Astrocyte (in vitro differentiated cells and primary cell): ENCODE results near the gene STUM. TPM values are rescaled to one million over a fixed set of nuclear protein-coding genes. Genes with fewer than 3 reads are reported as not detected.

ENCODE experiments used
- DNase-seq: peaks from one replicate; pipeline ENCODE4 v3.0.0-alpha.2; 2010; ENCODE audit warnings: low read depth
- FAIRE-seq: peaks from 2 replicates; lab custom pipeline; 2011; peaks lifted over from hg19 to GRCh38; lab: Jason Lieb, UNC
- H2AFZ ChIP-seq: 2 replicates; pipeline ENCODE4 v1.6.0; 2012; ENCODE audit warnings: low read depth, low read length, inconsistent platforms
- H3K27ac ChIP-seq: 2 replicates; pipeline ENCODE4 v1.5.1; 2011; ENCODE audit warnings: low read depth, low read length, inconsistent platforms
- H3K27me3 ChIP-seq: 2 replicates; pipeline ENCODE4 v1.6.0; 2011; ENCODE audit warnings: low read length, inconsistent platforms; ENCODE audit not compliant: insufficient read depth
- H3K36me3 ChIP-seq: 2 replicates; pipeline ENCODE4 v1.5.1; 2011; ENCODE audit warnings: low read length, inconsistent platforms; ENCODE audit not compliant: insufficient read depth
- H3K4me1 ChIP-seq: 2 replicates; pipeline ENCODE4 v1.5.1; 2011; ENCODE audit warnings: low read length, inconsistent platforms; ENCODE audit not compliant: insufficient read depth
- H3K4me2 ChIP-seq: 2 replicates; pipeline ENCODE4 v1.6.0; 2012; ENCODE audit warnings: low read length, inconsistent platforms
- H3K4me3 ChIP-seq: 2 replicates; pipeline ENCODE4 v1.5.1; 2011; ENCODE audit warnings: low read depth, mild to moderate bottlenecking, low read length, inconsistent platforms; ENCODE audit not compliant: insufficient read depth
- H3K79me2 ChIP-seq: 2 replicates; pipeline ENCODE4 v1.6.0; 2012; ENCODE audit warnings: mild to moderate bottlenecking, low read length, inconsistent platforms; ENCODE audit not compliant: insufficient read depth
- H3K9ac ChIP-seq: 2 replicates; pipeline ENCODE4 v1.6.0; 2012; ENCODE audit warnings: mild to moderate bottlenecking, low read length, inconsistent platforms
- H3K9me3 ChIP-seq: 2 replicates; pipeline ENCODE4 v1.5.1; 2012; ENCODE audit warnings: low read depth, mild to moderate bottlenecking, low read length, inconsistent platforms; ENCODE audit not compliant: insufficient read depth
- H4K20me1 ChIP-seq: 2 replicates; pipeline ENCODE4 v1.6.0; 2012; ENCODE audit warnings: low read length, inconsistent platforms; ENCODE audit not compliant: insufficient read depth
- H3K27ac Mint-ChIP-seq: one replicate; pipeline ENCODE4 v1.8.0; 2021; ENCODE audit warnings: mild to moderate bottlenecking, mixed read lengths; ENCODE audit not compliant: unreplicated experiment
- H3K27me3 Mint-ChIP-seq: one replicate; pipeline ENCODE4 v1.8.0; 2021; ENCODE audit warnings: low read depth, mixed read lengths; ENCODE audit not compliant: unreplicated experiment
- H3K36me3 Mint-ChIP-seq: one replicate; pipeline ENCODE4 v1.8.0; 2021; ENCODE audit warnings: low read depth, mixed read lengths; ENCODE audit not compliant: unreplicated experiment
- H3K4me1 Mint-ChIP-seq: one replicate; pipeline ENCODE4 v1.8.0; 2021; ENCODE audit warnings: low read depth, mixed read lengths; ENCODE audit not compliant: unreplicated experiment
- H3K4me3 Mint-ChIP-seq: one replicate; pipeline ENCODE4 v1.8.0; 2021; ENCODE audit warnings: mild to moderate bottlenecking, moderate library complexity, mixed read lengths; ENCODE audit not compliant: unreplicated experiment
- H3K9me3 Mint-ChIP-seq: one replicate; pipeline ENCODE4 v1.8.0; 2021; ENCODE audit warnings: mild to moderate bottlenecking, mixed read lengths; ENCODE audit not compliant: unreplicated experiment
- CTCF ChIP-seq: IDR thresholded peaks from 2 replicates; pipeline ENCODE4 v1.5.1; 2011; ENCODE audit warnings: low read depth, mild to moderate bottlenecking, inconsistent platforms, low read length, moderate library complexity; ENCODE audit not compliant: insufficient read depth
- EZH2 ChIP-seq: IDR thresholded peaks from 2 replicates; pipeline ENCODE4 v1.6.1; 2012; ENCODE audit warnings: mild to moderate bottlenecking, low read length, inconsistent platforms; ENCODE audit not compliant: insufficient read depth
- total RNA-seq: library from RNA; stranded (reverse); gene quantifications from 2 replicates; pipeline ENCODE4 v1.2.1, GENCODE V29; 2021

STUM gene
- total RNA-seq, 1 donor from 2014 or later = not detected

- Histone ChIP-seq H3K27me3 (peaks cover 10% of the 10 kb centered on the region), H3K79me2 (no peaks in the 10 kb centered on the region), H3K36me3 (no peaks in the 10 kb centered on the region), H3K4me2 (no peak overlapping the region), H2AFZ (no peak overlapping the region), H4K20me1 (no peaks in the 10 kb centered on the region), H3K4me1 (no peaks in the 10 kb centered on the region), H3K27ac (no peak overlapping the region), H3K9me3 (no peaks in the 10 kb centered on the region), H3K9ac (no peak overlapping the region), H3K4me3 (no peak overlapping the region)
- H3K9me3 Mint-ChIP-seq = peaks cover 3% of the 10 kb centered on the region
- TF ChIP-seq CTCF (no peak), EZH2 (no peak)
- H3K27ac Mint-ChIP-seq = no peak overlapping the region
- no peak overlapping the region for H3K4me3 Mint-ChIP-seq
- H3K4me1 Mint-ChIP-seq = peaks cover 5% of the 10 kb centered on the region
- DNase-seq (no peak), FAIRE-seq (no peak)
- peaks cover 19% of the 10 kb centered on the region for H3K27me3 Mint-ChIP-seq
- H3K36me3 Mint-ChIP-seq = no peaks in the 10 kb centered on the region
These were observed 14.5 kb upstream of the STUM start for GRCh38 chr1:226534098-226534497.

- H4K20me1 ChIP-seq = no peaks in the 10 kb centered on the region
- Mint-ChIP-seq H3K4me1 (peaks cover 5% of the 10 kb centered on the region), H3K27ac (no peak overlapping the region), H3K9me3 (peaks cover 3% of the 10 kb centered on the region), H3K36me3 (no peaks in the 10 kb centered on the region), H3K4me3 (no peak overlapping the region), H3K27me3 (peaks cover 22% of the 10 kb centered on the region)
- DNase-seq (no peak), FAIRE-seq (no peak)
- H3K9me3 ChIP-seq = no peaks in the 10 kb centered on the region
- no peak overlapping the region for H3K4me2 ChIP-seq
- H3K9ac ChIP-seq = no peak overlapping the region
- no peak overlapping the region for H3K27ac ChIP-seq
- TF ChIP-seq EZH2 (no peak), CTCF (no peak)
- no peaks in the 10 kb centered on the region for H3K79me2 ChIP-seq
- H3K36me3 ChIP-seq = no peaks in the 10 kb centered on the region
- no peak overlapping the region for H2AFZ ChIP-seq
- H3K4me1 ChIP-seq = no peaks in the 10 kb centered on the region
- peaks cover 10% of the 10 kb centered on the region for H3K27me3 ChIP-seq
- H3K4me3 ChIP-seq = no peak overlapping the region
These were observed 13.9 kb upstream of the STUM start for GRCh38 chr1:226534645-226535044.

- no peaks in the 10 kb centered on the region for H3K79me2 ChIP-seq
- H3K4me2 ChIP-seq = no peak overlapping the region
- Mint-ChIP-seq H3K4me1 (peaks cover 5% of the 10 kb centered on the region), H3K27ac (no peak overlapping the region), H3K4me3 (no peak overlapping the region), H3K27me3 (peaks cover 20% of the 10 kb centered on the region), H3K9me3 (peaks cover 3% of the 10 kb centered on the region), H3K36me3 (no peaks in the 10 kb centered on the region)
- H2AFZ ChIP-seq = no peak overlapping the region
- no peak overlapping the region for H3K4me3 ChIP-seq
- H3K27ac ChIP-seq = no peak overlapping the region
- H3K9ac ChIP-seq = no peak overlapping the region
- no peaks in the 10 kb centered on the region for H3K4me1 ChIP-seq
- DNase-seq = no peak
- H3K36me3 ChIP-seq = no peaks in the 10 kb centered on the region
- no peak for FAIRE-seq
- no peaks in the 10 kb centered on the region for H3K9me3 ChIP-seq
- H4K20me1 ChIP-seq = no peaks in the 10 kb centered on the region
- TF ChIP-seq CTCF (no peak), EZH2 (no peak)
- peaks cover 10% of the 10 kb centered on the region for H3K27me3 ChIP-seq
These were observed 12.9 kb upstream of the STUM start for GRCh38 chr1:226535666-226536065.
